K562 (cell line): ENCODE measurements around the gene PBXIP1. TPM values are rescaled to one million over a fixed set of nuclear protein-coding genes. Genes with fewer than 3 reads are reported as not detected.
A peak's percentile ranks its signal among the peaks of the same experiment; 100 is the strongest.

Experiments
- BHLHE40 ChIP-seq: IDR thresholded peaks from 2 replicates; pipeline ENCODE4 v1.6.1; 2011; ENCODE audit warnings: low read length, improper control_type of control experiment
- ETV1 ChIP-seq: fragments of 450-650 bp; conservative IDR thresholded peaks from 2 replicates; pipeline ENCODE4 v1.6.1; 2016; ENCODE audit warnings: missing genetic modification characterization, control low read depth, low read depth, missing compliant biosample characterization
- HIVEP1 ChIP-seq: fragments of 250-450 bp; sonication (Bioruptor Pico); IDR thresholded peaks from 2 replicates; pipeline ENCODE4 v1.4.0; 2020; ENCODE audit warnings: mild to moderate bottlenecking
- NFATC3 ChIP-seq: fragments of 450-650 bp; IDR thresholded peaks from 2 replicates; pipeline ENCODE4 v1.6.1; 2017; ENCODE audit warnings: mild to moderate bottlenecking
- NFXL1 ChIP-seq: fragments of 450-650 bp; formaldehyde crosslinking; IDR thresholded peaks from 2 replicates; pipeline ENCODE4 v1.4.0; 2021; ENCODE audit warnings: mild to moderate bottlenecking
- NR2C1 ChIP-seq, 2 experiments: fragments of 450-650 bp; IDR thresholded peaks; 2 replicates each; pipeline ENCODE4 v1.6.1; 2017; ENCODE audit warnings: mild to moderate bottlenecking in 2 of 2, antibody characterized with exemption in 1 of 2, inconsistent platforms in 1 of 2, missing compliant biosample characterization in 1 of 2, missing genetic modification characterization in 1 of 2
- PHTF2 ChIP-seq: fragments of 250-450 bp; sonication (Bioruptor Pico); IDR thresholded peaks from 2 replicates; pipeline ENCODE4 v1.5.0; 2021; ENCODE audit warnings: mild to moderate bottlenecking
- POLR2AphosphoS5 ChIP-seq: IDR thresholded peaks from 2 replicates; pipeline ENCODE4 v1.6.1; 2011; ENCODE audit warnings: mild to moderate bottlenecking, low read depth, low read length, moderate library complexity; ENCODE audit not compliant: control insufficient read depth, insufficient read depth
- RBM15 ChIP-seq: fragments of 200-400 bp; formaldehyde crosslinking; IDR thresholded peaks from 2 replicates; pipeline ENCODE4 v1.6.1; 2018; ENCODE audit warnings: mild to moderate bottlenecking, low read length, moderate library complexity; ENCODE audit not compliant: insufficient read depth
- RBM17 ChIP-seq: fragments of 200-400 bp; formaldehyde crosslinking; IDR thresholded peaks from 2 replicates; pipeline ENCODE4 v1.6.1; 2017; ENCODE audit warnings: low read depth, mild to moderate bottlenecking, low read length, borderline replicate concordance
- RBM34 ChIP-seq: fragments of 200-400 bp; formaldehyde crosslinking; IDR thresholded peaks from 2 replicates; pipeline ENCODE4 v1.6.1; 2018; ENCODE audit warnings: low read length, borderline replicate concordance; ENCODE audit not compliant: insufficient read depth
- TAF15 ChIP-seq: fragments of 200-400 bp; formaldehyde crosslinking; IDR thresholded peaks from 2 replicates; pipeline ENCODE4 v1.6.1; 2017; ENCODE audit warnings: mild to moderate bottlenecking, low read depth, low read length, moderate library complexity
- TBP ChIP-seq: optimal IDR thresholded peaks from 2 replicates; pipeline ENCODE3; 2011; ENCODE audit warnings: low read depth, low read length, improper control_type of control experiment
- ZKSCAN8 ChIP-seq: fragments of 200-800 bp; sonication (Bioruptor generic); IDR thresholded peaks from 2 replicates; pipeline ENCODE4 v1.6.1; 2016; ENCODE audit warnings: missing genetic modification characterization, missing compliant biosample characterization
- ZNF12 ChIP-seq: sonication (generic); formaldehyde crosslinking; IDR thresholded peaks from 2 replicates; pipeline ENCODE4 v1.4.0; 2020; ENCODE audit warnings: mild to moderate bottlenecking, missing genetic modification reagents
- polyA plus RNA-seq, 8 experiments: library from polyadenylated mRNA; depleted of rRNA in 4 of 8; stranded (reverse) in 5 of 8; unstranded in 3 of 8; fragments of >200 nt; fragmentation: Nextera tagmentation in 2 of 8; fragmentation: Illumina TruSeq in 1 of 8; extraction: Ambion mirVana in 2 of 8; extraction: Trizol in 1 of 8; gene quantifications; 2 replicates each; pipeline versions ENCODE4 v1.2.1 to v1.2.3, GENCODE V29; 2011 to 2014; ENCODE audit warnings: inconsistent platforms in 1 of 8, missing spikeins in 1 of 8
- total RNA-seq, 7 experiments: library from RNA; depleted of rRNA in 6 of 7; stranded (reverse); fragments of >200 nt in 6 of 7; fragmentation: Illumina TruSeq in 2 of 7; extraction: Trizol in 2 of 7; gene quantifications; 2 replicates each; pipeline versions ENCODE4 v1.2.1 to v1.2.3, GENCODE V29; 2011 to 2021; ENCODE audit warnings: low replicate concordance in 1 of 7
- TF ChIP-seq, protein P1 (sequence below): sonication (generic); formaldehyde crosslinking; IDR thresholded peaks from 2 replicates; pipeline ENCODE4 v1.5.0; 2020; ENCODE audit warnings: missing genetic modification reagents
- TF ChIP-seq, protein P2 (sequence below): sonication (generic); formaldehyde crosslinking; IDR thresholded peaks from 2 replicates; pipeline ENCODE4 v1.8.0; 2022; ENCODE audit warnings: mild to moderate bottlenecking, missing genetic modification reagents
- TF ChIP-seq, protein P3 (sequence below): conservative IDR thresholded peaks from 2 replicates; pipeline ENCODE4 v1.6.1; 2011; ENCODE audit warnings: low read depth, mild to moderate bottlenecking, low read length; ENCODE audit not compliant: control insufficient read depth
- TF ChIP-seq, protein P4 (sequence below), 2 experiments: fragments of 450-650 bp; IDR thresholded peaks; 2 replicates each; pipeline ENCODE4 v1.6.1; 2018; ENCODE audit warnings: mild to moderate bottlenecking in 2 of 2, low read depth in 1 of 2; ENCODE audit not compliant: partially characterized antibody in 2 of 2

The PBXIP1 gene
- total and polyA plus RNA-seq, 9 of the 15 experiments (the other 6 are each of a cell fraction or from before 2014, with no cell fraction given), result 0.13 to 8.3 (median 5.8) TPM

DNA sequence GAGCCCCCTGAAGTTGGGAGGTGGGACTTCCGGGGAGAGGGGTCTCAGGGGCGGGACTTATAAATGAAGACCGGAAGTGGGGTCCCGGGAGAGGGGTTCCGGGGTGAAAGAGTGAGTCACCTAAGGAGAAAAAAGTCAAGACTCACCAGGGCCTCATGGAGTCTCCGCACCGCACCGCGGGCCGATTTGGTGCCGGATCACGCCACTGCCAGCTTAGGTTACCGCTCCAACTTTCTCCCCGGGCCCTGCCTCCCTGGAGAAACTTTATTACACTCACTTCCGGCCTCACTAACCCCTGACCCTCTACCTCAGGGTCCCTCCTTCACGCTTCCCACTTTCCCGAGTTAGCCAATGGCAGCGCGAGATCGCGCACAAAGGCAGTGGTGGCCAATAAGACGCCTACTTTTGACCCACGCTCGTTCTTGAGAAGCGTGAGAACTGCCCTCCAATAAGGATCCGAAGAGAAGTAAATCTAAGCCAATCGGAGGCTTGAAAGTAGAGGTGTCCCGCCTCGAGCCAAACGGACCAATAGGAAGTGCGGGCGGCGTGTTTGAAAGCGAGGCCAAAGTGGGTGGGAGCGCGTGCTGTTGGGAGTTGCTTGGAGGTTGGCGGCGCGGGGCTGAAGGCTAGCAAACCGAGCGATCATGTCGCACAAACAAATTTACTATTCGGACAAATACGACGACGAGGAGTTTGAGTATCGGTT lies 18.4 kb upstream of the PBXIP1 start, which contains the start of gene CKS1B (continued):
- TF ChIP-seq, protein P1, sequence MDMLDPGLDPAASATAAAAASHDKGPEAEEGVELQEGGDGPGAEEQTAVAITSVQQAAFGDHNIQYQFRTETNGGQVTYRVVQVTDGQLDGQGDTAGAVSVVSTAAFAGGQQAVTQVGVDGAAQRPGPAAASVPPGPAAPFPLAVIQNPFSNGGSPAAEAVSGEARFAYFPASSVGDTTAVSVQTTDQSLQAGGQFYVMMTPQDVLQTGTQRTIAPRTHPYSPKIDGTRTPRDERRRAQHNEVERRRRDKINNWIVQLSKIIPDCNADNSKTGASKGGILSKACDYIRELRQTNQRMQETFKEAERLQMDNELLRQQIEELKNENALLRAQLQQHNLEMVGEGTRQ (CRISPR knock-in tag), result no peak
- TF ChIP-seq RBM15 (no peak), RBM34 (no peak), HIVEP1 (CRISPR knock-in tag) (no peak), ZKSCAN8 (CRISPR knock-in tag) (no peak), BHLHE40 (peak; percentile 76), NFATC3 (no peak), TAF15 (no peak), NFXL1 (CRISPR knock-in tag) (no peak), ZNF12 (CRISPR knock-in tag) (0 out of 2 replicates have a peak, but pooled peaks have one; percentile 1), POLR2AphosphoS5 (peak; percentile 4; the same call in 1 of the 2 replicates), TBP (peak; percentile 18), PHTF2 (CRISPR knock-in tag) (no peak), RBM17 (no peak), ETV1 (tag) (peak; percentile 97), NR2C1 (IDR thresholded peaks at IDR 0.05) (peak; percentile 98), NR2C1 (tag; IDR thresholded peaks at IDR 0.05) (peak; percentile 98)
- TF ChIP-seq, protein P2, sequence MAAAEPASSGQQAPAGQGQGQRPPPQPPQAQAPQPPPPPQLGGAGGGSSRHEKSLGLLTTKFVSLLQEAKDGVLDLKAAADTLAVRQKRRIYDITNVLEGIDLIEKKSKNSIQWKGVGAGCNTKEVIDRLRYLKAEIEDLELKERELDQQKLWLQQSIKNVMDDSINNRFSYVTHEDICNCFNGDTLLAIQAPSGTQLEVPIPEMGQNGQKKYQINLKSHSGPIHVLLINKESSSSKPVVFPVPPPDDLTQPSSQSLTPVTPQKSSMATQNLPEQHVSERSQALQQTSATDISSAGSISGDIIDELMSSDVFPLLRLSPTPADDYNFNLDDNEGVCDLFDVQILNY (CRISPR knock-in tag), result peak; percentile 84; the same call in 1 of the 2 replicates
- TF ChIP-seq, protein P3, sequence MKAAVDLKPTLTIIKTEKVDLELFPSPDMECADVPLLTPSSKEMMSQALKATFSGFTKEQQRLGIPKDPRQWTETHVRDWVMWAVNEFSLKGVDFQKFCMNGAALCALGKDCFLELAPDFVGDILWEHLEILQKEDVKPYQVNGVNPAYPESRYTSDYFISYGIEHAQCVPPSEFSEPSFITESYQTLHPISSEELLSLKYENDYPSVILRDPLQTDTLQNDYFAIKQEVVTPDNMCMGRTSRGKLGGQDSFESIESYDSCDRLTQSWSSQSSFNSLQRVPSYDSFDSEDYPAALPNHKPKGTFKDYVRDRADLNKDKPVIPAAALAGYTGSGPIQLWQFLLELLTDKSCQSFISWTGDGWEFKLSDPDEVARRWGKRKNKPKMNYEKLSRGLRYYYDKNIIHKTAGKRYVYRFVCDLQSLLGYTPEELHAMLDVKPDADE, result 0 out of 2 replicates have a peak, but pooled peaks have one; percentile 60
- TF ChIP-seq, protein P4, sequence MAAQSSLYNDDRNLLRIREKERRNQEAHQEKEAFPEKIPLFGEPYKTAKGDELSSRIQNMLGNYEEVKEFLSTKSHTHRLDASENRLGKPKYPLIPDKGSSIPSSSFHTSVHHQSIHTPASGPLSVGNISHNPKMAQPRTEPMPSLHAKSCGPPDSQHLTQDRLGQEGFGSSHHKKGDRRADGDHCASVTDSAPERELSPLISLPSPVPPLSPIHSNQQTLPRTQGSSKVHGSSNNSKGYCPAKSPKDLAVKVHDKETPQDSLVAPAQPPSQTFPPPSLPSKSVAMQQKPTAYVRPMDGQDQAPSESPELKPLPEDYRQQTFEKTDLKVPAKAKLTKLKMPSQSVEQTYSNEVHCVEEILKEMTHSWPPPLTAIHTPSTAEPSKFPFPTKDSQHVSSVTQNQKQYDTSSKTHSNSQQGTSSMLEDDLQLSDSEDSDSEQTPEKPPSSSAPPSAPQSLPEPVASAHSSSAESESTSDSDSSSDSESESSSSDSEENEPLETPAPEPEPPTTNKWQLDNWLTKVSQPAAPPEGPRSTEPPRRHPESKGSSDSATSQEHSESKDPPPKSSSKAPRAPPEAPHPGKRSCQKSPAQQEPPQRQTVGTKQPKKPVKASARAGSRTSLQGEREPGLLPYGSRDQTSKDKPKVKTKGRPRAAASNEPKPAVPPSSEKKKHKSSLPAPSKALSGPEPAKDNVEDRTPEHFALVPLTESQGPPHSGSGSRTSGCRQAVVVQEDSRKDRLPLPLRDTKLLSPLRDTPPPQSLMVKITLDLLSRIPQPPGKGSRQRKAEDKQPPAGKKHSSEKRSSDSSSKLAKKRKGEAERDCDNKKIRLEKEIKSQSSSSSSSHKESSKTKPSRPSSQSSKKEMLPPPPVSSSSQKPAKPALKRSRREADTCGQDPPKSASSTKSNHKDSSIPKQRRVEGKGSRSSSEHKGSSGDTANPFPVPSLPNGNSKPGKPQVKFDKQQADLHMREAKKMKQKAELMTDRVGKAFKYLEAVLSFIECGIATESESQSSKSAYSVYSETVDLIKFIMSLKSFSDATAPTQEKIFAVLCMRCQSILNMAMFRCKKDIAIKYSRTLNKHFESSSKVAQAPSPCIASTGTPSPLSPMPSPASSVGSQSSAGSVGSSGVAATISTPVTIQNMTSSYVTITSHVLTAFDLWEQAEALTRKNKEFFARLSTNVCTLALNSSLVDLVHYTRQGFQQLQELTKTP (IDR thresholded peaks at IDR 0.05; ENCODE audit: low read depth in 1 of 2, partially characterized antibody in 2 of 2), result peak in 1 of 2 experiments; percentile 48
